ENCODE measurements around the gene CNGA1.

CNGA1 gene

DNA sequence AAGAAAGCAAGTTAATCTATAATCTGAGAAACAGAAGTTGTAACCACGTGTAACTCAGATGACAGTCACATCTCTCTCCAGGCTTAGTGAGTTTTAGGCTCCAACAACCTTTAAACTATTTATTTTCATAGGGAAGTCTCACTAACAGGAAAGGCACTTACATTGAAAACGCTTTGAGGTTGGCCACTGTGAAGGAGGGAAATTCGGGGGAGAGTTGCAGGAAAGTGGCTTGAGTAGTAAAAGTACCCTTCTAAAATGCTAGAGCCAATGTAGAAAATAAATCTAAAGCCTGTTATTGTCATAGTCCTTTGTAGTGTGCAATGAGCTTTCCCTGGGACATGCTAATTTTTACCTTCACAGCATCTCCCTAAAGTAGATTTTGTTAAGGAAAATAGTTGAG is 101.1 kb downstream of the CNGA1 start:
- Histone ChIP-seq H3K4me3 (no peak overlapping the region), H3K27ac (no peak overlapping the region)

GRCh38 chr4:47914926-47915237 is 101.6 kb downstream of the CNGA1 start:
- peak overlapping the region; percentile 67 to 84 (median 80) for H3K4me3 ChIP-seq
- peak overlapping the region in 9 of 21 experiments; percentile 24 to 90 (median 47) for H3K27ac ChIP-seq

GRCh38 chr4:47914220-47914925 is 102.1 kb downstream of the CNGA1 start, which contains the start of gene NFXL1:
Gene NFXL1 (minus strand): TSS chr4:47914583. CDS start chr4:47914203, 380 bp downstream.
- H3K27ac ChIP-seq, result peak within 1 kb of the TSS; percentile 52 to 92 (median 80)
- peak within 1 kb of the TSS; percentile 67 to 84 (median 80) for H3K4me3 ChIP-seq

GRCh38 chr4:47913861-47914219 is 102.6 kb downstream of the CNGA1 start:
- Histone ChIP-seq H3K27ac (peak overlapping the region; percentile 52 to 92 (median 80)), H3K4me3 (peak overlapping the region; percentile 67 to 84 (median 80))

- H3K27ac ChIP-seq, result peak overlapping the region in 17 of 21 experiments; percentile 52 to 92 (median 83)
- H3K4me3 ChIP-seq, result peak overlapping the region; percentile 67 to 84 (median 80)
These were observed 103.2 kb downstream of the CNGA1 start for GRCh38 chr4:47913330-47913729.

- no peak overlapping the region for H3K27ac ChIP-seq
- H3K4me3 ChIP-seq, result no peak overlapping the region
These were observed 109.3 kb downstream of the CNGA1 start for GRCh38 chr4:47907089-47907646.

DNA sequence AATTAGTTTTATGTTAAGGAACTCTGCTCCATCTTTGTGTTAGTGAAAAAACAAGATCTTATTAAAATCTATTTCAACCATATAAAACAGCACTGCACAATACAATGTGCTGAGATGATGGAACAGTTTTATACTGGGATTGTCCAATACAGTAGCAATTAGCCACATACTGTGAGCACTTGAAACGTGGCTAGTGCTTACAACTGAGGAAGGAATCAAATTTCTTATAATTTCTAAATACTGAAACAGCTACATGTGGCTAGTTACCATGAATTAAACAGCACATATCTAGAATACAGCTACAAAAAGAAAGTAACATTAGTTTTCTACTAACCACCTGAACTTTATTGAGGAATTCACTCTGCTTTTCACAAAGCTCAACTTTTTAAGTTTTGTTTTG is 116.8 kb downstream of the CNGA1 start:
- Histone ChIP-seq H3K4me3 (no peak overlapping the region), H3K27ac (no peak overlapping the region)

DNA sequence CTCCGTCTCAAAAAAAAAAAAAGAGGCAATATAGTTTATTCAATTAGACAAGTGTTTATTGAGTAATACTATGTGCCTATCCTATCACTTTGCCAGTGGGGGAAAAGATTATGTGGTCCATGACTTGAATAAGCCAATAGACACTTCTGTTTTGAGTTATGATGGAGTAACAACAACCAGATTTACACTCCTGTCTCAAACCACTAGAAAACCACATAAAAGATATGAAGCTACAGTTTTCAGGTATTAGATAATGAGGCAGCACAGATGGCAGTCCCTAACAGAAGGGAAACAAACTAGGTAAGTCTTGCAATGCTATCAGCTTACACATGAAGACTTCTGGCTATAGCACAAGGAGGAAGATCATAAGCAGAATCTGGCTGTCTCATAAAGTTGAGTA is 124.6 kb downstream of the CNGA1 start:
- Histone ChIP-seq H3K27ac (no peak overlapping the region), H3K4me3 (no peak overlapping the region)
